ENCODE results near the gene SMIM10. TPM values are rescaled to one million over a fixed set of nuclear protein-coding genes. Genes with fewer than 3 reads are reported as not detected.

The SMIM10 gene
- total and polyA plus RNA-seq, 2 donors from 2014 or later = 5.2 to 6.5 TPM

GRCh38 chrX:135003876-135004623 is 13.3 kb downstream of the SMIM10 start:
- peak overlapping the region in 1 of 2 donors; percentile 17 for H3K27ac ChIP-seq (ENCODE audit: low read depth in 2 of 2, low read length in 2 of 2)
- TF ChIP-seq CTCF (IDR thresholded peaks at IDR 0.05; ENCODE audit: borderline replicate concordance, extremely low read depth, insufficient read depth) = no peak
- DNase-seq (peak; percentile 94 to 96 (median 95)), FAIRE-seq (peak; percentile 96)
- H3K4me3 ChIP-seq (ENCODE audit: low read length in 3 of 3) = peak overlapping the region; percentile 73 to 93 (median 76)
- H3K9ac ChIP-seq (ENCODE audit: low read length in 3 of 3) = peak overlapping the region; percentile 60 to 85 (median 61)
- peaks cover 0 to 2% (median 0%) of the 10 kb centered on the region in 3 donors for H3K4me1 ChIP-seq (ENCODE audit: control insufficient read depth in 2 of 3, insufficient read depth in 2 of 3, low read depth in 1 of 3, low read length in 3 of 3)
- no peaks in the 10 kb centered on the region for H3K36me3 ChIP-seq (ENCODE audit: control insufficient read depth in 2 of 3, insufficient read depth in 3 of 3, low read length in 3 of 3)
- intact Hi-C loops (cut with DNase I) = no loop called here
- peaks cover 2% of the 10 kb centered on the region for H3K27me3 ChIP-seq (ENCODE audit: control insufficient read depth, insufficient read depth, low read length)
- H3K9me3 ChIP-seq (ENCODE audit: control insufficient read depth in 2 of 3, insufficient read depth in 1 of 3, low read length in 3 of 3) = no peaks in the 10 kb centered on the region

- Histone ChIP-seq H3K36me3 (ENCODE audit: control insufficient read depth in 2 of 3, insufficient read depth in 3 of 3, low read length in 3 of 3) (no peaks in the 10 kb centered on the region), H3K9me3 (ENCODE audit: control insufficient read depth in 2 of 3, insufficient read depth in 1 of 3, low read length in 3 of 3) (no peaks in the 10 kb centered on the region), H3K27me3 (ENCODE audit: control insufficient read depth, insufficient read depth, low read length) (peaks cover 5% of the 10 kb centered on the region), H3K27ac (ENCODE audit: low read depth in 2 of 2, low read length in 2 of 2) (no peak overlapping the region), H3K9ac (ENCODE audit: low read length in 3 of 3) (no peak overlapping the region), H3K4me3 (ENCODE audit: low read length in 3 of 3) (no peak overlapping the region), H3K4me1 (ENCODE audit: control insufficient read depth in 2 of 3, insufficient read depth in 2 of 3, low read depth in 1 of 3, low read length in 3 of 3) (peaks cover 0 to 2% (median 0%) of the 10 kb centered on the region in 3 donors)
- intact Hi-C loops (cut with DNase I) = no loop called here
- TF ChIP-seq CTCF (IDR thresholded peaks at IDR 0.05; ENCODE audit: borderline replicate concordance, extremely low read depth, insufficient read depth) = no peak
- no peak for DNase-seq
- FAIRE-seq = no peak
Observed at GRCh38 chrX:135006187-135006586, 15.4 kb downstream of the SMIM10 start.

DNA sequence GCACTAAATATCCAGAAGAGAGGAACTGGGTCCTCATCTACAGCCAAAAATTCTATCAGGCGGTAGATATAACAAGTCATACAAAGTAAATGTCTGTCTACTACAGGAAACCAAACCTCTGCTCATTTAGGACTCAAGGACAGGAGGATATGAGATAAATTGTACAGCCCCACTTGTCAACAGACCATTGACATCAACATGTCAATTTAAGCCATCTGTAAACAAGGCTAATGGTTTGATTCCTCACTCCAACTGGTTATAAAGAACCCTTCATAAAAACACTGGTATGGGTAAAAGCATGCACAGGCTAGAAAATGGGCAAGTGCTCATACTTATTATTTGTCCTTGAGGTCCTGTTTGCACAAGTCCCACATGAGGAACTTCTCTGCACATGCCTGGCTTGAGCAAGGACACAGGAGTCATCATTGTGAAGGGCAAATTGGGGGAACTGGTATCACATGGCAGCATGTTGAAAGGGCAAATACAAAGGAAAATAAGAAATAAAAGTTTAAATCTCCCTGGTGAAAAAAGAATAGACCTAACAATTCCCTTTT is 18.3 kb downstream of the SMIM10 start:
- Histone ChIP-seq H3K36me3 (ENCODE audit: control insufficient read depth in 2 of 3, insufficient read depth in 3 of 3, low read length in 3 of 3) (no peaks in the 10 kb centered on the region), H3K4me1 (ENCODE audit: control insufficient read depth in 2 of 3, insufficient read depth in 2 of 3, low read depth in 1 of 3, low read length in 3 of 3) (no peaks in the 10 kb centered on the region), H3K27me3 (ENCODE audit: control insufficient read depth, insufficient read depth, low read length) (peaks cover 5% of the 10 kb centered on the region), H3K4me3 (ENCODE audit: low read length in 3 of 3) (no peak overlapping the region), H3K9ac (ENCODE audit: low read length in 3 of 3) (no peak overlapping the region), H3K27ac (ENCODE audit: low read depth in 2 of 2, low read length in 2 of 2) (no peak overlapping the region), H3K9me3 (ENCODE audit: control insufficient read depth in 2 of 3, insufficient read depth in 1 of 3, low read length in 3 of 3) (no peaks in the 10 kb centered on the region)
- no peak for DNase-seq
- no peak for FAIRE-seq
- TF ChIP-seq CTCF (IDR thresholded peaks at IDR 0.05; ENCODE audit: borderline replicate concordance, extremely low read depth, insufficient read depth) = no peak
- intact Hi-C loops (cut with DNase I) = no loop called here
